HG03280 (cell line): ENCODE results near the gene ZBTB16.

ENCODE experiments used
- ATAC-seq: cut with Tn5 transposase; IDR thresholded peaks from one replicate; pipeline ENCODE4 v1.9.1; 2021; ENCODE audit warnings: mild to moderate bottlenecking, moderate library complexity; ENCODE audit not compliant: unreplicated experiment

Gene ZBTB16

GRCh38 chr11:114102993-114103896 is 43.7 kb downstream of the ZBTB16 start:
- no peak for ATAC-seq

- ATAC-seq: no peak
Observed at GRCh38 chr11:114105611-114106010, 46.1 kb downstream of the ZBTB16 start.

- ATAC-seq: no peak
Observed at GRCh38 chr11:114106047-114106446, 46.5 kb downstream of the ZBTB16 start.

GRCh38 chr11:114106986-114107385 is 47.5 kb downstream of the ZBTB16 start:
- no peak for ATAC-seq

GRCh38 chr11:114108501-114109205 is 49.1 kb downstream of the ZBTB16 start:
- ATAC-seq: no peak

GRCh38 chr11:114109206-114110090 is 49.9 kb downstream of the ZBTB16 start:
- ATAC-seq: no peak

- ATAC-seq: no peak
Observed at GRCh38 chr11:114110123-114110522, 50.6 kb downstream of the ZBTB16 start.

- ATAC-seq: no peak
Observed at GRCh38 chr11:114110952-114111947, 51.7 kb downstream of the ZBTB16 start.

- no peak for ATAC-seq
Observed at GRCh38 chr11:114115451-114115928, 56.0 kb downstream of the ZBTB16 start.

GRCh38 chr11:114116357-114116756 is 56.8 kb downstream of the ZBTB16 start:
- no peak for ATAC-seq

- ATAC-seq: no peak
Observed at GRCh38 chr11:114116800-114117199, 57.3 kb downstream of the ZBTB16 start.

- no peak for ATAC-seq
Observed at GRCh38 chr11:114120606-114121005, 61.1 kb downstream of the ZBTB16 start.

- no peak for ATAC-seq
Observed at GRCh38 chr11:114121138-114121537, 61.6 kb downstream of the ZBTB16 start.

GRCh38 chr11:114121804-114122504 is 62.4 kb downstream of the ZBTB16 start:
- ATAC-seq: no peak

- ATAC-seq: no peak
Observed at GRCh38 chr11:114122686-114123085, 63.2 kb downstream of the ZBTB16 start.

GRCh38 chr11:114123692-114124330 is 64.3 kb downstream of the ZBTB16 start:
- ATAC-seq: no peak

GRCh38 chr11:114124601-114125144 is 65.2 kb downstream of the ZBTB16 start:
- ATAC-seq: no peak

GRCh38 chr11:114125531-114125930 is 66.0 kb downstream of the ZBTB16 start:
- no peak for ATAC-seq
